ENCODE measurements around the gene ADAMTSL1.

ADAMTSL1 gene

GRCh38 chr9:18707061-18707461 lies 233.1 kb downstream of the ADAMTSL1 start:
- H3K4me3 ChIP-seq (ENCODE audit: control insufficient read depth, low read depth, low read length): no peak overlapping the region
- DNase-seq (ENCODE audit: low read depth): peak; percentile 70
- TF ChIP-seq CTCF (conservative IDR thresholded peaks at IDR 0.05; ENCODE audit: control insufficient read depth, insufficient read depth, low read depth, low read length): no peak

- no peak for TF ChIP-seq CTCF (conservative IDR thresholded peaks at IDR 0.05; ENCODE audit: control insufficient read depth, insufficient read depth, low read depth, low read length)
- no peak overlapping the region for H3K4me3 ChIP-seq (ENCODE audit: control insufficient read depth, low read depth, low read length)
- peak; percentile 54 for DNase-seq (ENCODE audit: low read depth)
Observed at GRCh38 chr9:18707489-18708205, 233.7 kb downstream of the ADAMTSL1 start.

DNA sequence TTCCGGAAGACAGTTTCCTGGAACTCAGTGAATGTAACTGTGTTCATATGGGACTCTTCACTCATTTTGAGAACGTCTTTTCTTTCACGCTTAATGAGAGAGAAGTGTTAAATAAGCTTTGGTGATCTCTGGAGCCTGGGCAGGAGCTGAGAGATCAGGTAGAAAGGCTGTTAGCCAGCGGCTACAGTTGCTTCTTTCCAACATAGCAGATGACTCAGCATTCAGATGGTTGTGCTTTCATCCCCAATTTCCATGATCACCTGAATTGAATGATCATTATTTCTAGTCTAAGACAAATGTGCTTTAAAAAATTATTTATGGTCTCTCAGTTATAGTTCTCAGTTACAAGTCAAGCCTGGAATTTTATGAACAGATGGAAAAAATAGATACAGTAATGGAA lies 234.5 kb downstream of the ADAMTSL1 start:
- DNase-seq (ENCODE audit: low read depth): no peak
- TF ChIP-seq CTCF (conservative IDR thresholded peaks at IDR 0.05; ENCODE audit: control insufficient read depth, insufficient read depth, low read depth, low read length): no peak
- no peak overlapping the region for H3K4me3 ChIP-seq (ENCODE audit: control insufficient read depth, low read depth, low read length)

- TF ChIP-seq CTCF (conservative IDR thresholded peaks at IDR 0.05; ENCODE audit: control insufficient read depth, insufficient read depth, low read depth, low read length): no peak
- DNase-seq (ENCODE audit: low read depth): peak; percentile 43
- H3K4me3 ChIP-seq (ENCODE audit: control insufficient read depth, low read depth, low read length): no peak overlapping the region
Observed at GRCh38 chr9:18710065-18710464, 236.1 kb downstream of the ADAMTSL1 start.

GRCh38 chr9:18717759-18718158 lies 243.8 kb downstream of the ADAMTSL1 start:
- no peak overlapping the region for H3K4me3 ChIP-seq (ENCODE audit: control insufficient read depth, low read depth, low read length)
- no peak for TF ChIP-seq CTCF (conservative IDR thresholded peaks at IDR 0.05; ENCODE audit: control insufficient read depth, insufficient read depth, low read depth, low read length)
- DNase-seq (ENCODE audit: low read depth): peak; percentile 35

DNA sequence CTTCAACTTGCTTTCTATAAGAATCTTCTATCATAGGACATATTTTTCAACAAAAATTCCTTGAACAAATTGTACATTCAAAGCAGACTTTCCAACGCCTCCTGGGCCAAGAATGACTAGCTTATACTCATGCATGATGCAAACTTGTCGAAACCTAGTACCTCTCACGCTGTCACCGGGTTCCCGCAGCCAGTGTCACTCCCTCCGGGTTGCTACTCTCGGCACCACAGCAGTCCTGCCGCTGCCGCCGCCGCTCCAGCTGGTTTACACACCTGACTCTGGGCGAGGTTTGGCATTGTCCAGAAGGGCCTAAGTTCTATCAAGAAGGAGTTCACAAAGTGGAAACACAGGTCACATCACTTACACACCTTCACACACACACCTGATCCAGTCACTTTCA lies 244.4 kb downstream of the ADAMTSL1 start:
- H3K4me3 ChIP-seq (ENCODE audit: control insufficient read depth, low read depth, low read length): no peak overlapping the region
- no peak for TF ChIP-seq CTCF (conservative IDR thresholded peaks at IDR 0.05; ENCODE audit: control insufficient read depth, insufficient read depth, low read depth, low read length)

More for the DNA sequence above, 244.4 kb downstream of the ADAMTSL1 start:
- DNase-seq (ENCODE audit: low read depth): no peak
